GM12892 (cell line): ENCODE measurements around the gene CRCP.
A peak's percentile ranks its signal among the peaks of the same experiment; 100 is the strongest.
"Not testable (repeated sequence)": the region's sequence is repeated elsewhere in the genome, so short reads cannot be mapped to it uniquely, and the experiment has no call there.

ENCODE experiments used
- DNase-seq: peaks from one replicate; pipeline ENCODE4 v3.0.0; 2011; ENCODE audit not compliant: insufficient read length
- FAIRE-seq: peaks from 2 replicates; lab custom pipeline; 2011; peaks lifted over from hg19 to GRCh38; lab: Jason Lieb, UNC
- POLR2A ChIP-seq: IDR thresholded peaks from 2 replicates; pipeline ENCODE4 v1.6.1; 2011; ENCODE audit warnings: low read depth, low read length, control low read depth
- POLR2AphosphoS5 ChIP-seq: IDR thresholded peaks from 2 replicates; pipeline ENCODE4 v1.6.1; 2011; ENCODE audit warnings: low read depth, low read length, control low read depth
- TAF1 ChIP-seq: IDR thresholded peaks from 2 replicates; pipeline ENCODE4 v1.6.1; 2011; ENCODE audit warnings: low read depth, mild to moderate bottlenecking, control low read depth, low read length, borderline replicate concordance

Gene CRCP

GRCh38 chr7:66088861-66089838, 25.5 kb upstream of the CRCP start:
- FAIRE-seq (no peak), DNase-seq (no peak)
- no peak for TF ChIP-seq TAF1
- no peak for TF ChIP-seq POLR2AphosphoS5
- TF ChIP-seq POLR2A, result no peak

GRCh38 chr7:66092654-66093053, 22.0 kb upstream of the CRCP start:
- TF ChIP-seq POLR2AphosphoS5, result no peak
- TF ChIP-seq TAF1, result no peak
- no peak for TF ChIP-seq POLR2A
- FAIRE-seq, result no peak
- no peak for DNase-seq

- no peak for DNase-seq
- TF ChIP-seq TAF1, result no peak
- FAIRE-seq, result no peak
These were observed 19.6 kb upstream of the CRCP start for GRCh38 chr7:66095010-66095409.

GRCh38 chr7:66099232-66099550, 15.5 kb upstream of the CRCP start:
- DNase-seq, result no peak
- no peak for TF ChIP-seq POLR2AphosphoS5
- no peak for TF ChIP-seq TAF1
- TF ChIP-seq POLR2A, result no peak
- no peak for FAIRE-seq

DNA sequence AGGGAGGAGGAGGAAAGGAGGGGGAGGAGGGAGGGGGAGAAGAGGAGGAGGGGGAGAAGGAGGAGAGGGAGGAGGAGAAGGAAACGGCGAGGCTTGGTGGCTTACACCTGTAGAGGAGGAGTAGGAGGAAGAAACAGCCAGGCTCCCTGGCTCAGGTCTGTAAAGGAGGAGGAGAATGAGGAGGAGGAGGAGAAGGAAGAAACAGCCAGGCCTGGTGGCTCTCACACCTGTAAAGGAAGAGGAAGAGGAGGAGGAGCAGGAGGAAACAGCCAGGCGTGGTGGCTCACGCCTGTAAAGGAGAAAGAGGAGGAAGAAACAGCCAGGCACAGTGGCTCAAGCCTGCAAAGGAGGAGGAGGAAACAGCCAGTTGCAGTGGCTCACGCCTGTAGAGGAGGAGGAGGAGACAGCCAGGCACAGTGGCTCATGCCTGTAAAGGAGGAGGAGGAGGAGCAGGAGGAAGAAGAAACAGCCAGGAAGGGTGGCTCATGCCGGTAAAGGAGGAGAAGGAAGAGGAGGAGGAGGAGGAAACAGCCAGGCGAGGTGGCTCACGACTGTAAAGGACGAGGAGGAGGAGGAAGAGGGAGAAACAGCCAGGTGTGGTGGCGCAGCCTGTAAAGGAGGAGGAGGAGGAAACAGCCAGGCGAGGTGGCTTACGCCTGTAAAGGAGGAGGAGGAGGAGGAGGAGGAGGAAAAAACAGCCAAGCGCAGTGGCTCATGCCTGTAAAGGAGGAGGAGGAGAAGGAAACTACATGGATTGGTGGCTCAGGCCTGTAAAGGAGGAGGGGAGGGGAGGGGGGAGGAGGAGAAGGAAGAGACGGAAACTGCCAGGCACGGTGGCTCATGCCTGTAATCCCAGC, 14.9 kb upstream of the CRCP start:
- DNase-seq, result no peak
- TF ChIP-seq POLR2AphosphoS5 (0 out of 2 replicates have a peak, but pooled peaks have one; percentile 12), POLR2A (no peak), TAF1 (no peak)
- FAIRE-seq, result no peak

DNA sequence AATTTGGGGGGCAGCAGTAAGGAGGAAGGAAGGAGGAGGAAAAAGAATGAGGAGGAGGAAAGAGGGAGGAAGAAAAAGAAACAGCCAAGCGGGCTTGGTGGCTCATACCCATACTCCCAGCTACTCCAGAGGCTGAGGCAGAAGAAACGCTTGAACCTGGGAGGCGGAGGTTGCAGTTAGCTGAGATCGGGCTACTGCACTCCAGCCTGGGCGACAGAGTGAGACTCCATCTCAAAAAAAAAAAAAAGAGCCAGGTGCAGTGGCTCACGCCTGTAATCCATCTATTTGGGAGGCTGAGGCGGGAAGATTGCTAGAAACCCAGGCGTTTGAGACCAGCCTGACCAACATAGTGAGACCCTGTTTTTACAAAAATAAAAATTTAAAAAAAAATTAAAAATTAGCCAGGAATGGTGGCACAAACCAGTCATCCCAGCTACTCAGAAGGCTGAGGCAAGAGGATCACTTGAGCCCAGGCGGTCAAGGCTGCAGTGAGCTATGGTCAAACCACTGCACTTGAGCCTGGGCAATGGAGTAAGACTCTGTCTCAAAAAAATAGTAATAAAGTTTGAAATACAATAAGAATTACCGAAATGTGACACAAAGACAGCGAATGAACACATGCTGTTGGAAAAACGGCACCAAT, 14.1 kb upstream of the CRCP start:
- DNase-seq, result no peak
- no peak for TF ChIP-seq POLR2AphosphoS5
- TF ChIP-seq TAF1, result no peak
- TF ChIP-seq POLR2A, result no peak
- no peak for FAIRE-seq

DNA sequence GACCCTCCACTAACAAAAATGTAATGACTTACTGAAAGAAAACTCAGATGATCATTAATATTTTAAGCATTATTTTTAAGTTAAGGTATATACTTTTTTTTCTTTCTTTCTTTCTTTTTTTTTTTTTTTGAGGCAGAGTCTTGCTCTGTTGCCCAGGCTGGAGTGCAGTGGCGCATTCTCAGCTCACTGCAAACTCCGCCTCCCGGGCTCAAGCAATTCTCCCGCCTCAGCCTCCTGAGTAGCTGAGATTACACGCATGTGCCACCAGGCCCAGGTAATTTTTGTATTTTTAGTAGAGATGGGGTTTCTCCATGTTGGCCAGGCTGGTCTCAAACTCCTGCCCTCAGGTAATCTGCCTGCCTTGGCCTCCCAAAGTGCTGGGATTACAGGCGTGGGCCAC, 12.5 kb upstream of the CRCP start:
- FAIRE-seq, DNase-seq: not testable (repeated sequence)

DNA sequence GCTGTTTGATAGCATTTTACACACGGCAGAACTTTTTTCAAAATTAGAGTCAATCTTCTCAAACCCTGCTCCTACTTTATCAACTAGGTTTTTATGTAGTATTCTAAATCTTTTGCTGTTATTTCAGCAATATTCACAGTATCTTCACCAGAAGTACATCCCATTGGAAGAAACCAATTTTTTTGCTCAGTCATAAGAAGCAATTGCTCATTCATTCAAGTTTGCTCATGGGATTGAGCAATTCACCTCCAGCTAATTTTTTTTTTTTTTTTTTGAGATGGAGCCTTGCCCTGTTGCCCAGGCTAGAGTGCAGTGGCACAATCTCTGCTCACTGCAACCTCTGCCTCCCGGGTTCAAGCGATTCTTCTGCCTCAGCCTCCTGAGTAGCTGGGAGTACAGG, 10.7 kb upstream of the CRCP start:
- DNase-seq, FAIRE-seq: not testable (repeated sequence)

DNA sequence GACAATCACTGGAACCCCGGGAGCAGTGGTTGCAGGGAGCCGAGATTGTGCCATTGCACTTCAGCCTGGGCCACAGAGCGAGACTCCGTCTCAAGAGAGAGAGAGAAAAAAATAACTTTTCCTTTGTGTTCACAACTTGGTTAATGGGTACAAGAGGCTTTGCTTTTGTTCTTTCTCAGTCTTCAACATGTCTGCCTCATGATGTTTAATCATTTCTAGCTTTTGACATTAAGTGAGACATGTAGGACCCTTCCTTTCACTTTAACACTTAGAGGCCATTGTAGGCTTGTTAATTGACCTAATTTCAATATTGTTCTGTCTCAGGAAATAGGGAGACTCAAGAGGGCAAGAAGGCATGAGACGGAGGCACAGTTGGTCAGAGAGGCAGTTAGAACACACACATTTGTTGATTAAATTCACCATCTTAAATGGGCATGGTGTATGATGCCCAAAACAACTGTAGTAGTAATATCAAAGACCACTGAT, 9.3 kb upstream of the CRCP start:
- FAIRE-seq (no peak), DNase-seq (no peak)
- TF ChIP-seq POLR2A (no peak), TAF1 (no peak), POLR2AphosphoS5 (no peak)

DNA sequence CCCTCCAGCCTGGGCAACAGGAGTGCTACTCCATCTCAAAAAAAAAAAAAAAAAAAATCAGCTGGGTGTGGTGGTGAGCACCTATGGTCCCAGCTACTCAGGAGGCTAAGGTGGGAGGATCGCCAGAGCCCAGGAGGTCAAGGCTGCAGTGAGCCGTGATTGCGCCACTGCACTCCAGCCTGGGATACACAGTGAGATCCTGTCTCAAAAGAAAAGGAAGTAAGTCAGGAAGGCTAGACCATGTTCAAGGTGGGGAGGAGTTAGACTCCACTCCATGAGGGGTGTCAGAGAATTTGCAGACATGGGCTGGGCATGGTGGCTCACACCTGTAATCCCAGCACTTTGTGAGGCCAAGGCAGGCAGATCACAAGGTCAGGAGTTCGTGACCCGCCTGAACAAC, 6.2 kb upstream of the CRCP start:
- not testable (repeated sequence) for FAIRE-seq, DNase-seq

DNA sequence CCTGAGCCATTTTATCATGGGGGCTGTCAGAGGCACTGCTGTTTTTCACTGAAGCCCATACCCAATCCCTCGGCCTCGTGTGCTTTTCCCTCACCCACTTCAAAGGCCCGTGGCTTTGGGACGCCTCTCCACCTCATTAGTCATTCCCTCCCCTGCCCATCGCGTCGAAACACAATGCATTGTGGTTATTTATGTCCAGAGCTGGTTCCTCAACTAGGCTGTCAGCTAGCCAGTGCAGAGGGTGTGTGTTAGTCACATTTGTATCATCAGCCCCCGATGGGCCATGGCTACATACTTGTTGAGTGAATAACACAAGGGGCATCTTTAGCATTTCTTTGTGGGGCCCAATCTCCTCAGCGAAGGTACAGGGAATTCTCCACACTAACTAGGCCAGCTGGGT, 3.8 kb upstream of the CRCP start:
- DNase-seq (no peak), FAIRE-seq (no peak)
- no peak for TF ChIP-seq POLR2A
- TF ChIP-seq POLR2AphosphoS5, result no peak
- TF ChIP-seq TAF1, result no peak

- DNase-seq, FAIRE-seq: not testable (repeated sequence)
These were observed 2.2 kb downstream of the CRCP start for GRCh38 chr7:66116680-66117420.
